HCT116 (cell line): ENCODE results near the gene NLRC5. TPM values are rescaled to one million over a fixed set of nuclear protein-coding genes. Genes with fewer than 3 reads are reported as not detected.

Experiments used
- ATAC-seq: fragments of 200-7000 bp; cut with Tn5 transposase; 2 replicates; pipeline ENCODE4 v1.9.1; 2020; ENCODE audit warnings: mild to moderate bottlenecking, moderate library complexity
- BruUV-seq: library from RNA; stranded (reverse); fragments of 400-500 nt; replicated peaks from 2 replicates; lab custom pipeline; 2021; lab: Mats Ljungman, UMichigan
- CTCF ChIA-PET: fragments of 300-600 bp; sonication (Branson Sonifier 250); formaldehyde crosslinking; loops from one replicate; lab custom pipeline; 2021; ENCODE audit warnings: antibody characterized with exemption; lab: Charles Lee
- POLR2A ChIA-PET: fragments of 300-600, 350-600 bp; sonication (Branson Sonifier 250); formaldehyde crosslinking; loops from one replicate; lab custom pipeline; 2021; ENCODE audit warnings: antibody characterized with exemption; lab: Charles Lee
- RAD21 ChIA-PET, 2 experiments: fragments of 300-600 bp; sonication (Branson Sonifier 250); formaldehyde crosslinking; loops; one replicate each; lab custom pipeline; 2023; ENCODE audit warnings: low total read pairs in 2 of 2; ENCODE audit not compliant: uncharacterized antibody in 2 of 2, unreplicated experiment in 2 of 2, low non-redundant PET in 1 of 2; lab: Charles Lee
- DNase-seq: peaks from one replicate; pipeline ENCODE4 v3.0.0-alpha.2; 2010; ENCODE audit warnings: low read depth, low spot score
- H2AFZ ChIP-seq: fragments of 200-600 bp; shearing (Covaris generic), sonication (generic); 2 replicates; pipeline ENCODE4 v1.6.1; 2017; ENCODE audit warnings: low read depth, mixed run types, mixed read lengths, antibody characterized with exemption, low read length; ENCODE audit not compliant: poor library complexity, severe bottlenecking
- H3K27ac ChIP-seq: 2 replicates; pipeline ENCODE4 v1.5.1; 2012; ENCODE audit warnings: low read depth, low read length
- H3K27me3 ChIP-seq: fragments of 200-600 bp; sonication (generic); 2 replicates; pipeline ENCODE4 v1.6.1; 2016; ENCODE audit warnings: mixed run types, low read length, mixed read lengths; ENCODE audit not compliant: insufficient read depth
- H3K36me3 ChIP-seq, 2 experiments: fragments of 200-500 bp in 1 of 2; fragments of 200-600 bp in 1 of 2; sonication (Bioruptor generic) in 1 of 2; sonication (generic) in 1 of 2; 2 replicates each; pipeline versions ENCODE4 v1.5.1 to v1.6.1; 2014 to 2016; ENCODE audit warnings: low read length in 2 of 2, inconsistent platforms in 1 of 2, mixed read lengths in 1 of 2, mixed run types in 1 of 2; ENCODE audit not compliant: insufficient read depth in 2 of 2, control insufficient read depth in 1 of 2
- H3K4me1 ChIP-seq, 2 experiments: fragments of 200-600 bp in 1 of 2; sonication (generic) in 1 of 2; 2 replicates each; pipeline versions ENCODE4 v1.5.1 to v1.6.1; 2012 to 2017; ENCODE audit warnings: low read length in 2 of 2, inconsistent platforms in 1 of 2, mild to moderate bottlenecking in 1 of 2, mixed read lengths in 1 of 2, mixed run types in 1 of 2, moderate library complexity in 1 of 2; ENCODE audit not compliant: insufficient read depth in 2 of 2, control insufficient read depth in 1 of 2
- H3K4me2 ChIP-seq: fragments of 200-600 bp; sonication (generic); 2 replicates; pipeline ENCODE4 v1.6.1; 2017; ENCODE audit warnings: mixed run types, low read length, mixed read lengths
- H3K4me3 ChIP-seq, 2 experiments: fragments of 200-600 bp in 1 of 2; sonication (generic) in 1 of 2; replicated peaks in 1 of 2; 2 replicates each; pipeline ENCODE4 v1.5.1; 2011 to 2016; ENCODE audit warnings: low read length in 2 of 2, control low read depth in 1 of 2, low read depth in 1 of 2, mild to moderate bottlenecking in 1 of 2, mixed read lengths in 1 of 2, mixed run types in 1 of 2
- H3K79me2 ChIP-seq: fragments of 200-600 bp; sonication (generic); 2 replicates; pipeline ENCODE4 v1.6.1; 2017; ENCODE audit warnings: mild to moderate bottlenecking, mixed run types, low read length, moderate library complexity, mixed read lengths; ENCODE audit not compliant: insufficient read depth
- H3K9ac ChIP-seq: fragments of 200-600 bp; sonication (generic); 2 replicates; pipeline ENCODE4 v1.6.1; 2016; ENCODE audit warnings: low read length, mixed read lengths
- H3K9me2 ChIP-seq: fragments of 200-600 bp; sonication (generic), shearing (Covaris generic); 2 replicates; pipeline ENCODE4 v1.6.1; 2017; ENCODE audit warnings: mixed run types, mild to moderate bottlenecking, moderate library complexity; ENCODE audit not compliant: insufficient read depth
- H3K9me3 ChIP-seq, 2 experiments: fragments of 200-500 bp in 1 of 2; fragments of 200-600 bp in 1 of 2; sonication (Bioruptor generic) in 1 of 2; sonication (generic) in 1 of 2; 2 replicates each; pipeline ENCODE4 v1.6.1; 2014 to 2017; ENCODE audit warnings: low read length in 2 of 2, mixed read lengths in 2 of 2, inconsistent platforms in 1 of 2, low read depth in 1 of 2, mild to moderate bottlenecking in 1 of 2, mixed run types in 1 of 2, moderate library complexity in 1 of 2; ENCODE audit not compliant: control insufficient read depth in 1 of 2, insufficient read depth in 1 of 2
- H4K20me1 ChIP-seq: fragments of 200-600 bp; sonication (generic), shearing (Covaris generic); 2 replicates; pipeline ENCODE4 v1.6.1; 2017; ENCODE audit warnings: mixed run types, mild to moderate bottlenecking, moderate library complexity; ENCODE audit not compliant: insufficient read depth
- ATF3 ChIP-seq: IDR thresholded peaks from 2 replicates; pipeline ENCODE4 v1.6.1; 2012
- CBX3 ChIP-seq: IDR thresholded peaks from 2 replicates; pipeline ENCODE4 v1.6.1; 2012; ENCODE audit warnings: low read depth
- CEBPB ChIP-seq: IDR thresholded peaks from 2 replicates; pipeline ENCODE4 v1.6.1; 2012; ENCODE audit warnings: low read depth
- EGR1 ChIP-seq: IDR thresholded peaks from 2 replicates; pipeline ENCODE4 v1.6.1; 2012; ENCODE audit warnings: low read depth
- EZH2 ChIP-seq: fragments of 200-600 bp; sonication (generic); IDR thresholded peaks from 2 replicates; pipeline ENCODE4 v1.6.1; 2017; ENCODE audit warnings: antibody characterized with exemption, mixed run types
- EZH2phosphoT487 ChIP-seq: fragments of 200-600 bp; IDR thresholded peaks from 2 replicates; pipeline ENCODE4 v1.6.1; 2018; ENCODE audit warnings: antibody characterized with exemption, borderline replicate concordance
- FOSL1 ChIP-seq: IDR thresholded peaks from 2 replicates; pipeline ENCODE4 v1.6.1; 2012; ENCODE audit warnings: low read depth
- JUND ChIP-seq: IDR thresholded peaks from 2 replicates; pipeline ENCODE4 v1.6.1; 2012
- POLR2AphosphoS5 ChIP-seq: IDR thresholded peaks from 2 replicates; pipeline ENCODE4 v1.6.1; 2011; ENCODE audit warnings: mild to moderate bottlenecking, low read depth, low read length, moderate library complexity
- RAD21 ChIP-seq: IDR thresholded peaks from 2 replicates; pipeline ENCODE4 v1.6.1; 2012; ENCODE audit warnings: low read depth, mild to moderate bottlenecking
- TCF7L2 ChIP-seq: IDR thresholded peaks from 2 replicates; pipeline ENCODE4 v1.7.0; 2011; ENCODE audit warnings: borderline replicate concordance, inconsistent platforms; ENCODE audit not compliant: insufficient read depth, insufficient read length; ENCODE audit errors: extremely low read depth
- YY1 ChIP-seq: IDR thresholded peaks from 2 replicates; pipeline ENCODE4 v1.6.1; 2011; ENCODE audit warnings: low read length, low read depth, moderate library complexity, mild to moderate bottlenecking; ENCODE audit not compliant: insufficient replicate concordance; ENCODE audit errors: extremely low read depth
- ZBTB33 ChIP-seq: IDR thresholded peaks from 2 replicates; pipeline ENCODE4 v1.6.1; 2011; ENCODE audit warnings: mild to moderate bottlenecking, low read length, moderate library complexity; ENCODE audit not compliant: insufficient replicate concordance; ENCODE audit errors: extremely low read depth
- ZFX ChIP-seq: fragments of 450-650 bp; IDR thresholded peaks from 2 replicates; pipeline ENCODE4 v1.6.1; 2017
- ZNF274 ChIP-seq: fragments of 200-500 bp; sonication (Bioruptor generic); IDR thresholded peaks from 2 replicates; pipeline ENCODE4 v1.6.1; 2014; ENCODE audit warnings: mild to moderate bottlenecking, low read depth, low read length, inconsistent platforms
- intact Hi-C: fragments of 100-400 bp; cut with micrococcal nuclease; formaldehyde crosslinking; loops from 2 replicates; pipeline ENCODE4 v1.10.0; 2022
- total RNA-seq: library from RNA; stranded (reverse); gene quantifications from one replicate; pipeline ENCODE4 v1.2.1, GENCODE V29; 2021; ENCODE audit not compliant: unreplicated experiment

NLRC5 gene
- total RNA-seq, 1 experiment from 2014 or later: 10.4 TPM

GRCh38 chr16:56948234-56948633, 41.1 kb upstream of the NLRC5 start:
- Histone ChIP-seq H3K9me3 (no peaks in the 10 kb centered on the region), H3K4me3 (no peak overlapping the region), H3K36me3 (peaks cover 15 to 21% of the 10 kb centered on the region in 2 experiments; a peak in 3 of 4 replicates), H3K9ac (no peak overlapping the region), H3K4me2 (no peak overlapping the region), H3K9me2 (no peaks in the 10 kb centered on the region), H3K27ac (no peak overlapping the region), H3K4me1 (peaks cover 0 to 3% of the 10 kb centered on the region in 2 experiments; a peak in 1 of 4 replicates), H3K27me3 (no peaks in the 10 kb centered on the region), H4K20me1 (no peaks in the 10 kb centered on the region), H2AFZ (no peak overlapping the region), H3K79me2 (no peaks in the 10 kb centered on the region)
- ChIA-PET RAD21 (no interaction called here), CTCF (interaction anchor here (1.2 kb wide), 1 partner anchor 16 kb away, joined by 5 read pairs; no protein-coding TSS in a partner anchor), POLR2A (interaction anchor here (4.4 kb wide), 1 partner anchor 16 kb away, joined by 25 read pairs; the partner anchor contains the start of gene HERPUD1)
- TF ChIP-seq FOSL1 (no peak), EZH2 (no peak), CEBPB (no peak), POLR2AphosphoS5 (no peak), ZNF274 (no peak), ZFX (no peak), CBX3 (no peak), RAD21 (no peak), EGR1 (no peak), TCF7L2 (no peak), ZBTB33 (no peak), JUND (no peak), EZH2phosphoT487 (no peak), YY1 (no peak), ATF3 (no peak)
- intact Hi-C loops: no loop called here
- no TSS peak for BruUV-seq
- ATAC-seq: no peak
- DNase-seq: no peak
